Nephron (organoid): ENCODE data around the gene HHATL.

Source experiments
- H3K27ac Mint-ChIP-seq, 3 experiments: 2 replicates each; pipeline ENCODE4 v1.8.0; 2020; ENCODE audit warnings: mixed read lengths in 3 of 3, mild to moderate bottlenecking in 2 of 3, moderate library complexity in 1 of 3
- H3K27me3 Mint-ChIP-seq: 2 replicates; pipeline ENCODE4 v1.8.0; 2021; ENCODE audit warnings: low read depth, mild to moderate bottlenecking, moderate library complexity, mixed read lengths
- H3K36me3 Mint-ChIP-seq: 2 replicates; pipeline ENCODE4 v1.8.0; 2020; ENCODE audit warnings: low read depth, mixed read lengths
- H3K4me1 Mint-ChIP-seq: 2 replicates; pipeline ENCODE4 v1.8.0; 2020; ENCODE audit warnings: mixed read lengths
- H3K4me3 Mint-ChIP-seq, 3 experiments: 2 replicates each; pipeline ENCODE4 v1.8.0; 2020; ENCODE audit warnings: mild to moderate bottlenecking in 3 of 3, mixed read lengths in 3 of 3, moderate library complexity in 2 of 3
- H3K9me3 Mint-ChIP-seq: 2 replicates; pipeline ENCODE4 v1.8.0; 2020; ENCODE audit warnings: mixed read lengths
- CTCF ChIP-seq, 3 experiments: fragments of 200-600 bp; sonication (generic); IDR thresholded peaks; one replicate each; pipeline ENCODE4 v1.5.0; 2021; ENCODE audit warnings: antibody characterized with exemption in 3 of 3; ENCODE audit not compliant: unreplicated experiment in 3 of 3

Gene HHATL

GRCh38 chr3:42657675-42658074, 44.9 kb downstream of the HHATL start:
- no peak for TF ChIP-seq CTCF (IDR thresholded peaks at IDR 0.05; ENCODE audit: unreplicated experiment in 3 of 3)
- peak overlapping the region; percentile 32 to 73 (median 70) for H3K4me3 Mint-ChIP-seq
- H3K27me3 Mint-ChIP-seq: no peaks in the 10 kb centered on the region
- H3K27ac Mint-ChIP-seq: peak overlapping the region in 2 of 3 experiments; percentile 42 to 65
- no peaks in the 10 kb centered on the region for H3K9me3 Mint-ChIP-seq
- no peaks in the 10 kb centered on the region for H3K36me3 Mint-ChIP-seq
- H3K4me1 Mint-ChIP-seq: peaks cover 19% of the 10 kb centered on the region

GRCh38 chr3:42656680-42657610, 45.7 kb downstream of the HHATL start:
- Mint-ChIP-seq H3K27ac (no peak overlapping the region), H3K4me1 (peaks cover 27% of the 10 kb centered on the region), H3K27me3 (no peaks in the 10 kb centered on the region), H3K9me3 (no peaks in the 10 kb centered on the region), H3K36me3 (no peaks in the 10 kb centered on the region), H3K4me3 (peak overlapping the region; percentile 51 to 70 (median 67))
- no peak for TF ChIP-seq CTCF (IDR thresholded peaks at IDR 0.05; ENCODE audit: unreplicated experiment in 3 of 3)

- H3K4me3 Mint-ChIP-seq: peak overlapping the region; percentile 67 to 75 (median 72)
- peaks cover 35% of the 10 kb centered on the region for H3K4me1 Mint-ChIP-seq
- H3K27ac Mint-ChIP-seq: peak overlapping the region in 1 of 3 experiments; percentile 3
- H3K9me3 Mint-ChIP-seq: no peaks in the 10 kb centered on the region
- TF ChIP-seq CTCF (IDR thresholded peaks at IDR 0.05; ENCODE audit: unreplicated experiment in 3 of 3): no peak
- no peaks in the 10 kb centered on the region for H3K36me3 Mint-ChIP-seq
- H3K27me3 Mint-ChIP-seq: no peaks in the 10 kb centered on the region
These were observed 46.5 kb downstream of the HHATL start for GRCh38 chr3:42655980-42656679.

GRCh38 chr3:42655331-42655888, 47.2 kb downstream of the HHATL start:
- Mint-ChIP-seq H3K27ac (peak overlapping the region in 2 of 3 experiments; percentile 25 to 63), H3K9me3 (no peaks in the 10 kb centered on the region), H3K4me3 (peak overlapping the region; percentile 67 to 75 (median 72)), H3K4me1 (peaks cover 38% of the 10 kb centered on the region), H3K36me3 (no peaks in the 10 kb centered on the region), H3K27me3 (no peaks in the 10 kb centered on the region)
- TF ChIP-seq CTCF (IDR thresholded peaks at IDR 0.05; ENCODE audit: unreplicated experiment in 3 of 3): no peak

- peak in 1 of 3 experiments; percentile 28 for TF ChIP-seq CTCF (IDR thresholded peaks at IDR 0.05; ENCODE audit: unreplicated experiment in 3 of 3)
- Mint-ChIP-seq H3K4me3 (peak overlapping the region; percentile 72 to 94 (median 75)), H3K4me1 (peaks cover 38% of the 10 kb centered on the region), H3K27ac (peak overlapping the region in 2 of 3 experiments; percentile 25 to 63), H3K27me3 (no peaks in the 10 kb centered on the region), H3K9me3 (no peaks in the 10 kb centered on the region), H3K36me3 (peaks cover 2% of the 10 kb centered on the region)
These were observed 48.0 kb downstream of the HHATL start for GRCh38 chr3:42654331-42655201.
